CD4-positive, alpha-beta memory T cell (primary cell): Measurements from ENCODE around the gene DNM3. TPM values are rescaled to one million over a fixed set of nuclear protein-coding genes. Genes with fewer than 3 reads are reported as not detected.

ENCODE experiments used
- CTCF ChIA-PET: fragments of 350-600 bp; sonication (Branson Sonifier 250); formaldehyde crosslinking; loops from one replicate; lab custom pipeline; 2021; ENCODE audit warnings: inconsistent platforms; ENCODE audit not compliant: partially characterized antibody; lab: Charles Lee
- POLR2A ChIA-PET: fragments of 350-600 bp; sonication (Branson Sonifier 250); formaldehyde crosslinking; loops from one replicate; lab custom pipeline; 2021; ENCODE audit not compliant: partially characterized antibody; lab: Charles Lee
- DNase-seq, 5 donors: peaks; one replicate each; pipeline versions ENCODE4 v3.0.0 to v3.0.0-alpha.2; 2020 to 2022; ENCODE audit warnings: mixed read lengths in 1 of 5
- H3K27ac ChIP-seq: one replicate; pipeline ENCODE4 v1.7.0; 2013; ENCODE audit warnings: low read depth, low read length
- H3K27me3 ChIP-seq: 2 replicates; pipeline ENCODE4 v1.7.0; 2013; ENCODE audit warnings: mild to moderate bottlenecking, low read length, moderate library complexity; ENCODE audit not compliant: insufficient read depth
- H3K36me3 ChIP-seq: 2 replicates; pipeline ENCODE4 v1.7.0; 2013; ENCODE audit warnings: mild to moderate bottlenecking, low read length, moderate library complexity; ENCODE audit not compliant: insufficient read depth
- H3K4me1 ChIP-seq: 2 replicates; pipeline ENCODE4 v1.7.0; 2013; ENCODE audit warnings: mild to moderate bottlenecking, low read length, moderate library complexity; ENCODE audit not compliant: insufficient read depth
- H3K4me3 ChIP-seq, 2 donors: one replicate each; pipeline ENCODE4 v1.7.0; 2013; ENCODE audit warnings: low read length in 2 of 2, mild to moderate bottlenecking in 1 of 2
- H3K9me3 ChIP-seq, 2 donors: one replicate each; pipeline ENCODE4 v1.7.0; 2013; ENCODE audit warnings: low read length in 2 of 2, control low read depth in 1 of 2; ENCODE audit not compliant: control insufficient read depth in 1 of 2
- H3K27ac Mint-ChIP-seq, 7 donors: one replicate each; pipeline ENCODE4 v1.8.0; 2020 to 2021; ENCODE audit warnings: mixed read lengths in 7 of 7, mild to moderate bottlenecking in 6 of 7, inconsistent platforms in 3 of 7, moderate library complexity in 3 of 7
- H3K27me3 Mint-ChIP-seq, 2 donors: one replicate each; pipeline ENCODE4 v1.8.0; 2020 to 2021; ENCODE audit warnings: mixed read lengths in 2 of 2
- H3K36me3 Mint-ChIP-seq, 2 donors: one replicate each; pipeline ENCODE4 v1.8.0; 2020 to 2021; ENCODE audit warnings: mixed read lengths in 2 of 2, inconsistent platforms in 1 of 2, mild to moderate bottlenecking in 1 of 2
- H3K4me1 Mint-ChIP-seq, 4 donors: one replicate each; pipeline ENCODE4 v1.8.0; 2020 to 2021; ENCODE audit warnings: mixed read lengths in 4 of 4, mild to moderate bottlenecking in 1 of 4
- H3K4me3 Mint-ChIP-seq, 8 donors: one replicate each; pipeline ENCODE4 v1.8.0; 2020 to 2021; ENCODE audit warnings: mixed read lengths in 8 of 8, mild to moderate bottlenecking in 7 of 8, moderate library complexity in 6 of 8, inconsistent platforms in 3 of 8
- H3K9me3 Mint-ChIP-seq, 8 donors: one replicate each; pipeline ENCODE4 v1.8.0; 2020 to 2021; ENCODE audit warnings: mixed read lengths in 8 of 8, mild to moderate bottlenecking in 5 of 8, inconsistent platforms in 3 of 8, moderate library complexity in 1 of 8
- intact Hi-C: fragments of 100-400 bp; cut with micrococcal nuclease; formaldehyde crosslinking; loops from one replicate; pipeline ENCODE4 v1.15.1; 2023
- polyA plus RNA-seq, 2 donors: library from polyadenylated mRNA; unstranded; fragments of 300-500 nt; fragmentation: Illumina TruSeq; gene quantifications; one replicate each; pipeline ENCODE4 v1.2.3, GENCODE V29; 2021
- total RNA-seq, 2 experiments: library from RNA; stranded (reverse); gene quantifications; one replicate each; pipeline ENCODE4 v1.2.3, GENCODE V29; 2021

DNM3 gene
- total and polyA plus RNA-seq, 4 experiments from 2014 or later = 0.37 to 2.7 (median 1.4) TPM

DNA sequence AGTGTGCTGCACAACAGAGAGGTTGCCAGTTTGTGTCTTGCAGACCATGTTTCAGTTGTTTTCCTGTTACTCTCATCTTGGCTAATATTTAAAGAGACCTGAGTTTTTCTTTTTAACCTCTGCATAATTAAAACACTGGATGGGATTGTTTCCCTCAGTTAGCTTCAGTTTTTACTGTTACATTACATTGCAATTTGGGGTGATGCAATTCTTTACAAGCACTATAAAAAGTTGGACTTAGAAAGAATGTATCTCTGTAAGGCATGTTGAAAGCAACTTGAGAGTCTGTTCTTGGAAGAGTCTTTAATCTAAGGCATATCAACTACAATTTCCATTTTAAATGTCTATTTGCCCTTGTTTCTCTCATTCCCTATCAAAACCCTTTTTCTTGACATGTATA, 99.1 kb downstream of the DNM3 start:
- H3K9me3 Mint-ChIP-seq = peaks cover 0 to 5% (median under 1%) of the 10 kb centered on the region in 8 donors
- no peaks in the 10 kb centered on the region for H3K27me3 ChIP-seq
- H3K27me3 Mint-ChIP-seq = peaks cover 2 to 4% of the 10 kb centered on the region in 2 donors
- H3K27ac Mint-ChIP-seq = no peak overlapping the region
- ChIA-PET CTCF (no interaction called here), POLR2A (no interaction called here)
- H3K4me3 Mint-ChIP-seq = no peak overlapping the region
- H3K36me3 ChIP-seq = no peaks in the 10 kb centered on the region
- H3K27ac ChIP-seq = no peak overlapping the region
- H3K4me1 ChIP-seq = no peaks in the 10 kb centered on the region
- H3K9me3 ChIP-seq = no peaks in the 10 kb centered on the region
- H3K36me3 Mint-ChIP-seq = no peaks in the 10 kb centered on the region
- no peak for DNase-seq
- H3K4me1 Mint-ChIP-seq = no peaks in the 10 kb centered on the region
- intact Hi-C loops = no loop called here
- H3K4me3 ChIP-seq = no peak overlapping the region

DNA sequence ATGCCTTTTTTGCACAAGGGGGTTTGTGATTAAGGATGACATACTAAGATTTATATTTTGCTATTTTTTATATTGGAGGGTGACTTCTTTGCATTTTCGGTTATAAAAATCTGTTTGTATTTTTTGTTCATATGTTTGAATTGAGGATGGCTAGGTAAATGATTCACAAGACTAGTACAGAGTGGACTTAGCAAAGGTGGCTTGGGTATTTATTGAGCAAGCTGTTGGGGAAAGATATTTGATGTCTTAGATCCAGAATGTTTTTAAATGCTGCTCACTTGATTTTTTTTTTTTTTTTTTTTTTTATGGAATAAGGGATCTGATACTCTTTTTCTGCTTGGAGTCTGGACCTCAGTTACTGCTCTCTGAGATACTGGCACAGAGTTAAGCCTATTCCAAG, 100.6 kb downstream of the DNM3 start:
- no peak overlapping the region for H3K27ac Mint-ChIP-seq
- no peaks in the 10 kb centered on the region for H3K4me1 Mint-ChIP-seq
- Histone ChIP-seq H3K36me3 (no peaks in the 10 kb centered on the region), H3K4me3 (no peak overlapping the region), H3K4me1 (no peaks in the 10 kb centered on the region), H3K9me3 (no peaks in the 10 kb centered on the region), H3K27ac (no peak overlapping the region), H3K27me3 (no peaks in the 10 kb centered on the region)
- ChIA-PET CTCF (no interaction called here), POLR2A (no interaction called here)
- no peaks in the 10 kb centered on the region for H3K36me3 Mint-ChIP-seq
- no peak overlapping the region for H3K4me3 Mint-ChIP-seq
- intact Hi-C loops = no loop called here
- peaks cover 1 to 4% of the 10 kb centered on the region in 2 donors for H3K27me3 Mint-ChIP-seq
- H3K9me3 Mint-ChIP-seq = peaks cover 0 to 5% (median under 1%) of the 10 kb centered on the region in 8 donors
- DNase-seq = no peak

DNA sequence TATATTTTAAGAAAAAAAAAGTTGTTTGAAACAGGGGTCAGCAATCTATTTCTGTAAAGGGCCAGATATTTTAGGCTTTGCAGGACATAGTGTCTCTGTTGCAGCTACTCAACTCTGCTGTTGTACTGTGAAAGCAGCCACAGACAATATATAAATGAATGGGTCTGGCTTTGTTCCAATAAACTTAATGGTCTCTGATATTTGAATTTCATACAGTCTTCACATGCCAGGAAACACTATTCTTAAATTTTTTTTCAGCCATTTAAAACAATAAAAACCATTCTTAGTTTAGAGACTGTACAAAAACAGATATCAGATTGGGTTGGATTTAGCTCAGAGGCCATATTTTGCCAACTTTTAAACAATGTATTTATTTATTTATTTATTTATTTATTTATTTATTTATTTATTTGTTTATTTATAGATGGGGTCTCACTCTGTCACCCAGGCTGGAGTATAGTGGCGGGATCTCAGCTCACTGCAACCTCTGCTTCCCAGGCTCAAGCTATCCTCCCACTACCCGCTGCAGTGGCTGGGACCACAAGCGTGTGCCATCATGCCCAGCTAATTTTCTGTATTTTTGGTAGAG, 102.8 kb downstream of the DNM3 start:
- no peak for DNase-seq
- Mint-ChIP-seq H3K9me3 (peaks cover 0 to 5% (median under 1%) of the 10 kb centered on the region in 8 donors), H3K27me3 (peaks cover 0 to 4% of the 10 kb centered on the region in 2 donors), H3K4me3 (no peak overlapping the region), H3K27ac (no peak overlapping the region), H3K36me3 (no peaks in the 10 kb centered on the region), H3K4me1 (no peaks in the 10 kb centered on the region)
- no peaks in the 10 kb centered on the region for H3K9me3 ChIP-seq
- ChIA-PET POLR2A (no interaction called here), CTCF (no interaction called here)
- no peaks in the 10 kb centered on the region for H3K27me3 ChIP-seq
- no peaks in the 10 kb centered on the region for H3K4me1 ChIP-seq
- intact Hi-C loops = no loop called here
- H3K4me3 ChIP-seq = no peak overlapping the region
- H3K36me3 ChIP-seq = no peaks in the 10 kb centered on the region
- no peak overlapping the region for H3K27ac ChIP-seq

DNA sequence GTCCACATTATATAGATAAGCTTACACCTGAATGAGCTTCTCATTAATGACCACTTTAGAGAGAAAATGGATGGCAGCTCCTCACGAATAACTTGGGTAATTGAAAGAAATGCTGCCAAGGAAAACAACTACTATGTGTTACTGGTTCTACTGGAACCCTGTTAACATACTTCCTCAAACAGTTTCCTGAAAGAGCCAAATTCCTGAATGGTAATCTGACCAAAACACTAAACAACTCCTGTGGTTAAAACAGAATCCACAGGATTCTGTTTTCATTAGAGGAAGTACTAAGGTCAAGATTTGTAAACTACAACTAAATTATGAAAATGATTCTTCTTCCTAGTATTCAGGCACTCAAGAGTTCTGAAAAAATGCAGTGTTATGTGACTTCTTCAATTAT, 107.2 kb downstream of the DNM3 start:
- no peaks in the 10 kb centered on the region for H3K27me3 ChIP-seq
- peaks cover 0 to 3% of the 10 kb centered on the region in 2 donors for H3K27me3 Mint-ChIP-seq
- peaks cover 0 to 5% (median 0%) of the 10 kb centered on the region in 8 donors for H3K9me3 Mint-ChIP-seq
- POLR2A ChIA-PET = no interaction called here
- no peak overlapping the region for H3K27ac ChIP-seq
- H3K9me3 ChIP-seq = no peaks in the 10 kb centered on the region
- H3K4me1 Mint-ChIP-seq = no peaks in the 10 kb centered on the region
- DNase-seq = no peak
- H3K4me3 Mint-ChIP-seq = no peak overlapping the region
- intact Hi-C loops = no loop called here
- H3K4me1 ChIP-seq = no peaks in the 10 kb centered on the region
- no peaks in the 10 kb centered on the region for H3K36me3 ChIP-seq
- CTCF ChIA-PET = no interaction called here
- no peaks in the 10 kb centered on the region for H3K36me3 Mint-ChIP-seq
- no peak overlapping the region for H3K27ac Mint-ChIP-seq
- H3K4me3 ChIP-seq = no peak overlapping the region

DNA sequence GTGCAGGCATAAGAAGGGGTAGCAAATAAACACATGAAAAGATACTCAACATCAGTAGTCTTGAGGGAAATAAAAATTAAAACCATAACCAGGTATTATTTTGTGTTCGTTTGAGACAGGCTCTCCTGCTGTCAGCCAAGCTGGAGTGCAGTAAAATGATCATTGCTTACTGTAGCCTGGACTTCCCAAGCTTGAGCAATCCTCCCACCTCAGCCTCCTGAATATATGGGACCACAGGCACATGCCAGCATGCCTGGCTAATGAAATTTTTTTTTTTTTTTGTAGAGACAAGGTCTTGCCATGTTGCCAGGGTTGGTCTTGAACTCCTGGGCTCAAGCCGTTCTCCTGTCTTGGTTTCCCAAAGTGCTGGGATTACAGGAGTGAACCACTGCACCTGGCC, 108.0 kb downstream of the DNM3 start:
- Mint-ChIP-seq H3K4me1 (no peaks in the 10 kb centered on the region), H3K36me3 (no peaks in the 10 kb centered on the region), H3K27ac (no peak overlapping the region), H3K9me3 (peaks cover 0 to 5% (median 0%) of the 10 kb centered on the region in 8 donors), H3K27me3 (peaks cover 2 to 5% of the 10 kb centered on the region in 2 donors), H3K4me3 (no peak overlapping the region)
- Histone ChIP-seq H3K4me3 (no peak overlapping the region), H3K36me3 (no peaks in the 10 kb centered on the region), H3K4me1 (no peaks in the 10 kb centered on the region), H3K27ac (no peak overlapping the region), H3K27me3 (no peaks in the 10 kb centered on the region), H3K9me3 (no peaks in the 10 kb centered on the region)
- CTCF ChIA-PET = no interaction called here
- intact Hi-C loops = no loop called here
- DNase-seq = no peak
- POLR2A ChIA-PET = no interaction called here

DNA sequence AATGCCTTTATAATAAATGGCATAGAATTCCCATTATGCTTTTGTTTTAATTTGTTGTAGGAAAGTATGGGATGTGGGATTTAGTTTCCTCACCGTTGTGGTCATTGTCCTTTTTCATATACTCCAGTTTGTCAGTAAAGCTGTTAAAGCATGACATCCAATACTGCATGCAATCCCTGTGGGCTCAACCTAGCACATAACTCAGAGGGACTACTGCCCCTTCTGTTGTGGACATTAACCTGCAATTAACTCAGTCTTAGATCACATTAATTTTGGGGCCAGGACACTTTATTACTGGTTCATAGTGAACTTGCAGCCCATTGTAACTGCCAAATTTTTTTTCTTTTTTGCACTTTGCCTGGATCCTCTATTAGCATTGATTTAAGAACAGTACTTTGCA, 112.5 kb downstream of the DNM3 start:
- no peak overlapping the region for H3K4me3 Mint-ChIP-seq
- no peaks in the 10 kb centered on the region for H3K4me1 ChIP-seq
- H3K27ac Mint-ChIP-seq = no peak overlapping the region
- no peaks in the 10 kb centered on the region for H3K36me3 ChIP-seq
- H3K4me3 ChIP-seq = no peak overlapping the region
- no peaks in the 10 kb centered on the region for H3K9me3 ChIP-seq
- H3K27ac ChIP-seq = no peak overlapping the region
- H3K4me1 Mint-ChIP-seq = no peaks in the 10 kb centered on the region
- peaks cover 0 to 5% (median 0%) of the 10 kb centered on the region in 8 donors for H3K9me3 Mint-ChIP-seq
- peaks cover 2 to 5% of the 10 kb centered on the region in 2 donors for H3K27me3 Mint-ChIP-seq
- ChIA-PET CTCF (no interaction called here), POLR2A (no interaction called here)
- no peaks in the 10 kb centered on the region for H3K36me3 Mint-ChIP-seq
- DNase-seq = no peak
- intact Hi-C loops = no loop called here
- H3K27me3 ChIP-seq = no peaks in the 10 kb centered on the region

DNA sequence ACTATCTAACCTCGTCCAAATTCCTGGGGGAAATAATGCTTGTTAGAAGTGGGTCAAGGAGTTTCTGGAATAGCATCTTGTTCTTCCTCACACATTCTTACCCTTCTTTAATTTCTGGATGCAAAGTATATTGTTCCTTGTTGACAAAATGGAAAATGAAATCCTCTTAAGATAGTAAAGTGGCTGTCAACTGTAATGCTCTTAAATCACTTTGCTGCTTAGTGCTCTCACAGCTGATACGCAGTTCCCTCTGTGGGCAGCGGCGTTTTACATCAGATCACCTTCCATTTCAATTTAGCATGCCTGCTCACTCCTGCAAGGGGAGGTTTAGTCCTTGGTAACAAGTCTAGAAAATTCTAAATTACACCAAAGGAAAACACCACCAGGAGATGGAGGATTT, 113.1 kb downstream of the DNM3 start:
- H3K4me1 ChIP-seq = no peaks in the 10 kb centered on the region
- H3K27ac ChIP-seq = no peak overlapping the region
- Mint-ChIP-seq H3K9me3 (peaks cover 0 to 5% (median 0%) of the 10 kb centered on the region in 8 donors), H3K27ac (no peak overlapping the region), H3K4me3 (no peak overlapping the region), H3K36me3 (no peaks in the 10 kb centered on the region), H3K4me1 (no peaks in the 10 kb centered on the region), H3K27me3 (peaks cover 2 to 5% of the 10 kb centered on the region in 2 donors)
- intact Hi-C loops = no loop called here
- no peaks in the 10 kb centered on the region for H3K36me3 ChIP-seq
- ChIA-PET CTCF (no interaction called here), POLR2A (no interaction called here)
- H3K27me3 ChIP-seq = no peaks in the 10 kb centered on the region
- no peaks in the 10 kb centered on the region for H3K9me3 ChIP-seq
- no peak for DNase-seq
- H3K4me3 ChIP-seq = no peak overlapping the region
